Activated CD8-positive, alpha-beta memory T cell treated with anti-CD3 and anti-CD28 coated beads, Interleukin-2, amount 50 U/mL, for 1 hour (primary cell): ENCODE data around the gene USP40.

Experiments
- DNase-seq: peaks from one replicate; pipeline ENCODE4 v3.0.0-alpha.2; 2020; ENCODE audit errors: extremely low read depth

USP40 gene

DNA sequence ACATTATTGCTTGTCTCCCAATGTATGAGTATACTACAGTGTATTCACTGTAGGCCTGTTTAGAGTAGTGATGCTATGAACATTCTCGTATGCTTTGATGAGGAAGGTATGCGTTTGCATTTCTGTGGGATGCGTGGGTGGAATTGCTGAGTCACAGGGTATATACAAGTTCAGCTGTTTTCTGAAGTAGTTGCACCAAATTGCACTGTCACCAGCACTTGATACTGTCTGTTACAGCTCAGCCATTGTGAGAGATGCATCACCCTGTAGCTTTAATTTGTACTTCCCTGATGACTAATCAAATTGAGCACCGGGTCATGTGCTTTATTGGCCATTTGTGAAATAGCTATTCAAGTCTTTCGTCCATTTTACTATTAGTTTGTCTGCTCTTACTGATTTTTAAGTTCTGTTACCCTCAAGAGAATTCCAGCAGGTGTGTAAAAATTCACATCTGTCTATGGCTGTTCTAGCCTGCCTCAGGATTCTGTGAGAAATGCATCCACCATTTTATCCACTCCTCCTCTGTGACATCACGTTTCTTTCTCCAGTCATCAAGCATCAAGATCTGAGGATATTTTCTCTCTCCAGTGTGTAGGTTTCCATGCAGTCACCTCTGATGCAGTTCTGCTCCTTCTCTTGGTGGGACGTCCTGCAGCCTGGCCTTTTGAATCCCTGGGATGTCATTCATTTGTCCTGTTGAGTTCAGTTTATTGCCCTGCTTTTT lies 139.8 kb downstream of the USP40 start:
- DNase-seq: no peak
